Mucosa of rectum (tissue), 2 donors: ENCODE measurements around the gene NDUFA1.
"Not testable (repeated sequence)": the region's sequence is repeated elsewhere in the genome, so short reads cannot be mapped to it uniquely, and the experiment has no call there.

Experiments
- H3K27ac ChIP-seq, 2 donors: one replicate each; pipeline ENCODE4 v1.7.0; 2013; ENCODE audit warnings: inconsistent platforms in 2 of 2, low read depth in 2 of 2, low read length in 2 of 2
- H3K27me3 ChIP-seq, 2 donors: one replicate each; pipeline ENCODE4 v1.7.0; 2013; ENCODE audit warnings: low read length in 2 of 2; ENCODE audit not compliant: control insufficient read depth in 2 of 2, insufficient read depth in 2 of 2
- H3K36me3 ChIP-seq, 2 donors: one replicate each; pipeline ENCODE4 v1.7.0; 2013; ENCODE audit warnings: low read length in 2 of 2; ENCODE audit not compliant: control insufficient read depth in 2 of 2, insufficient read depth in 2 of 2
- H3K4me1 ChIP-seq, 2 donors: one replicate each; pipeline ENCODE4 v1.7.0; 2013; ENCODE audit warnings: low read length in 2 of 2, mild to moderate bottlenecking in 1 of 2; ENCODE audit not compliant: control insufficient read depth in 2 of 2, insufficient read depth in 2 of 2
- H3K4me3 ChIP-seq, 2 donors: one replicate each; pipeline ENCODE4 v1.7.0; 2013; ENCODE audit warnings: low read length in 2 of 2
- H3K9ac ChIP-seq, 2 donors: one replicate each; pipeline ENCODE4 v1.7.0; 2013; ENCODE audit warnings: low read length in 2 of 2, low read depth in 1 of 2, mild to moderate bottlenecking in 1 of 2
- H3K9me3 ChIP-seq, 2 donors: one replicate each; pipeline ENCODE4 v1.7.0; 2013; ENCODE audit warnings: low read length in 2 of 2; ENCODE audit not compliant: control insufficient read depth in 2 of 2
- donor health status: healthy.
- donor health status: Normal muscosa, but diverticular disease.

The NDUFA1 gene

GRCh38 chrX:119900976-119901375 is 29.3 kb downstream of the NDUFA1 start:
- Histone ChIP-seq H3K27me3 (no peaks in the 10 kb centered on the region), H3K4me3 (no peak overlapping the region), H3K4me1 (peaks cover 0 to 3% of the 10 kb centered on the region in 2 donors), H3K36me3 (no peaks in the 10 kb centered on the region), H3K27ac (no peak overlapping the region), H3K9me3 (no peaks in the 10 kb centered on the region), H3K9ac (no peak overlapping the region)

GRCh38 chrX:119916310-119916709 is 44.7 kb downstream of the NDUFA1 start:
- Histone ChIP-seq H3K36me3 (no peaks in the 10 kb centered on the region), H3K4me3 (no peak overlapping the region), H3K9me3 (no peaks in the 10 kb centered on the region), H3K4me1 (no peaks in the 10 kb centered on the region), H3K27me3 (no peaks in the 10 kb centered on the region), H3K9ac (no peak overlapping the region), H3K27ac (no peak overlapping the region)

- Histone ChIP-seq H3K9me3 (no peaks in the 10 kb centered on the region), H3K4me3 (no peak overlapping the region), H3K4me1 (no peaks in the 10 kb centered on the region), H3K27ac (no peak overlapping the region), H3K9ac (no peak overlapping the region), H3K36me3 (no peaks in the 10 kb centered on the region), H3K27me3 (no peaks in the 10 kb centered on the region)
Measured at GRCh38 chrX:119917877-119918276, 46.2 kb downstream of the NDUFA1 start.

- H3K4me3 ChIP-seq: no peak overlapping the region
- no peaks in the 10 kb centered on the region for H3K36me3 ChIP-seq
- H3K9me3 ChIP-seq: no peaks in the 10 kb centered on the region
- H3K4me1 ChIP-seq: no peaks in the 10 kb centered on the region
- H3K9ac ChIP-seq: no peak overlapping the region
- H3K27me3 ChIP-seq: no peaks in the 10 kb centered on the region
- H3K27ac ChIP-seq: no peak overlapping the region
Measured at GRCh38 chrX:119919835-119920585, 48.4 kb downstream of the NDUFA1 start.

- H3K27me3 ChIP-seq, H3K4me1 ChIP-seq, H3K9me3 ChIP-seq, H3K36me3 ChIP-seq, H3K27ac ChIP-seq, H3K9ac ChIP-seq, H3K4me3 ChIP-seq: not testable (repeated sequence)
Measured at GRCh38 chrX:119922391-119922790, 50.8 kb downstream of the NDUFA1 start.
